AG08396 (cell line): Measurements from ENCODE around the gene KCTD12.
A peak's percentile ranks its signal among the peaks of the same experiment; 100 is the strongest.

Experiments used
- DNase-seq: peaks from one replicate; pipeline ENCODE4 v3.0.0; 2012; ENCODE audit warnings: low spot score, mixed read lengths

The KCTD12 gene

DNA sequence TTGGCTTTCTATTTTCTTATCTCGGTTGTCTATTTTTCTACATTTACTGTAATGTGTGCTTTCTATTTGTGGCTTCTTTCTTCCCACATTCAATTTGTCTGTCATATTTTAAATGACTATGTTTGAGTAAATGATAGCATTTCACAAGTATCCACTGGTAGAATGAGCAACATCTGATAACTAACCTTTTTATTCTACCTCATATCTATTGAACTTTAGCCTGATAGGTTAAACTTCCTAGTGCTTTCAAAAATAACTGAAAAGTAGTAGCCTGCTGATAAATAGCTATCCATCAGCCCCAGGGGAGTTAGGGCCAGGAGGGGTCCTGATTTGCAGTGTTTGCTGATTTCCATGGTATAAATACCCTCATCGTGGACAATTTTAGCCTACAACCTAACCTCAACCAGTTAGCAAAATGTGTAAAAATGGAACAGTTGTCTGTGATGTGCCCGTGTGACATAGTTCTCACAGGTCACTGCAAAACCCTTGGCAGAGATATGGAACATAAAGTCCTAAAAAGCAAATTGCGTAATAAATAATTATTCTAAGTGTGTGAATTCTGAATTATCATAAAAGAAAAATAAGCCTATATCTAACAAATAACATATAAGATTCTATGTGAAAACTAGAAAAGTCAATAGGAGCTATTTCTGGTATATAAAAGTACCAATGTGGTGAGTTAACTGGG is 32.1 kb downstream of the KCTD12 start:
- no peak for DNase-seq

DNA sequence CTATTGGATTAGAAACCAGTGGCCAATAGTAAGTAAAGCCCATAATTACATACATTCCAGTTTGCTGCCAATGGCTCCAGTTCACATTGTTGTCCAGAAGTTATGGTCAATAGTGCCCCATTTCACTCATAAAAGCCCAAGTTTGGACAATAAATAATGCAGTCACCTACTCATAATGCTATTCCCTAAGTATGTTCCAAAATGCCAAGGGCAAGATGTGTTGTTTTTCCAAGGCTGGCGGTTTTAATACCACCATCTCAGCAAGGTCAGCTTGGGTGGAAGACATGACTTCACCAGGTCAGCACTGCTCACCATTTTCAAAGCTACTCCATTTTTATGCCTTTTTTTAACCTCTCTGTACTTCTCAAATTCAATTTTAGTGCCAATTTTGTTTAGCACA is 32.7 kb downstream of the KCTD12 start:
- DNase-seq = no peak

DNA sequence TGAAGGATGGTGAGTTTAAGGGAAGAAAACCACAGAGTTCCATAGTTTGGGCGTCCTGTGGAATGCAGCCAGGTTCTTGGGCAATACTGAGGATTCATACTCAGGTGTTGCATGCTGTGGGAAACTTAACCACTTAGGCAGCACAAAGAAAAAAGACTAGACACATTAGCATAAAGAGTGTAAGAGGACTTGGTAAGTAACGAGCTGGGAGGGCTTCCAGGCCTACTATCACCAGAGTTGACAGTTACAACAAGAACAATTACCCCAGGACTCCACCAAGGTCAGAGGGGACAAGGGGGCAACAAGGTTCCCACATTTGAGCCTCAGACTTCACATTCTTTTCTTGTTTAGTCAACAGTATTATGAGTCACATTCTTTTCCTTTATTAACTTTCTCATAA is 33.2 kb downstream of the KCTD12 start:
- no peak for DNase-seq

DNA sequence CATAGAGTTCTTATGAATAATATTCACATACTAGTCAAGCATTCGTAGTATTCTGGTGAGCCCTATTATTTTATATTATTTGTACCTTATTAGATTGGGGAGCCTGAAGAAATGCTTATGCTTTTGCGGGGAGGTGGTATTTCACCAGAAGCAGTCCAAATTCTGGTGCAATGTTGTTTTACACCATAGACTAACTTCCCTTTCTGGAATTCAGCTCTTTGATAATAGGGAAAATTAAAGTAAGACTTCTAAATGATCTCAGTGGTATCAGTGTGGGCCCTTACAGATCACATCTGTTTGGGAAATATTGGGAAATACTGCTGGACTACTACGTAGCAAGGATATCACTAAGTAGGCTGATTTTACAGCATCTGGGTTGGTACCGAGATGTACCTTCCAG is 34.2 kb downstream of the KCTD12 start:
- DNase-seq = no peak

DNA sequence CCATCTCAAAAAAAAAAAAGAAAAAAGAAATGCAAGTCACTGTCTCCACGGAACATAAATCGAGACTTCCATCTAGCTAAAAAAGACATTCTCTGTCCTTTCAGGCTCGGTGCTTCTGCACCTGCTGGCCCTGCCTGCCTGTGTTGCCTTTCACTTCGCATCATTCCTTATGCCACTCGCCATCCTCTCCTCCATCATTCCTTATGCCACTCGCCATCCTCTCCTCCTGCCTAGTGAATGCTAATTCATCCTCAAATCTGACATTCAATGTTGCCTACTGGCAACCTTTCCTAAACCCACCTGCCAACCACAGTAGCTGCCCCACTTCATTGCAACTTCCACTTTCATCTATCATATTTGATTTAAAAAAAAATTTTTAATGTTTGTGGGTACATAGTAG is 36.7 kb downstream of the KCTD12 start:
- DNase-seq = no peak

DNA sequence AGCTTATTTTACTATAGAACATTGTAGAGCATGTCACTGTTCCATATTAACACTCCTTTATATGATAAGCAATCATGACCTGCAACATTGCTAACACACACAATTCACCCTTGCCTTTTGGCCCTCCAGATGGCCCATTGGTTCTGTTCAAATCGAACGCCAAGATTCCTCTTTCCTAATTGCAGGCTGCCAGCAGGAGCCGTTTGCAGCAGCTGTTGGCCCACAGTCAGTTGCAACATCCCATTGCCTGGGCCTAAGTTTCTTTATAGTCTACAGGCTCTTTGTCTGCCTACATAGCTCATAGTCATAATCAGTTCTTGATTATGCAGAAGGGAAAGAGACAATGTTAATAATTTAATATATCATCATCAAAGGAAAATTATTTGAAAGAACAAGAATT is 37.6 kb downstream of the KCTD12 start:
- DNase-seq = no peak

DNA sequence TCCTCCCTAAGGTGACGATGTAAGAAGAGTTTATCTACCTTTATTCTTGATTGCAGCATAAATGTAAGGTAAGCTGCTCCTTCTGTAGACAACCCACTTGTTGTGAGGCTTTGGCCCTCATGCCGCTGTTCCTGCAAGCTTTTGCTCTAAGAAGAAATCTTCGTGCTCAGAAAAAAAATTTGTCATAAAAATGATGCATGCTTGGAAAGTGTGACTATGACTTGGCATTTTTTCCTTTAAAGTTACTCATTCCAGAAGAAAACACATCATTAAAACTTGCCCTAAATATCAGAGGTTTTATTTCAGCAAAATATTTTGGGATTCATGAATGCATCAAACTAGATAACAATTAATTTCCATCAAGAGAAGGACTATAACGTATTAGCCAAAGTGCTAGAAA is 39.8 kb downstream of the KCTD12 start:
- DNase-seq = no peak

DNA sequence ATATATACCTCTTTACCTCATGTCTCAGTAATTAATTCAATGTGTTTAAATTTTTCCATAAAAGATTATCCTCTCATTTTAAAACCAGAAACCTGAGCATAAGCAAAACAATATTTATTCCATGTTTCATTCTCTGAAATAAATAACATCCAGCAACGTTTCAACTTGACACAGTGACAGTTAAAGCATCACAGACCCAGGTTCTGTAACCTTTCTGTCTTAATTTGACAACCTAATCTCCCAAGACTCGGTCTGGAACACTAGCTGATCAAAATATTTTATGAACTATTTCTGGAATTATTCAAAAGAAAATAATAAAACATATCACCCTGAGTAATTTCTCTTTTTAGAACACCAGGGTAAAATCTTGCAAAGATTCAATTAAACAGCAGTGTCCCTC is 40.3 kb downstream of the KCTD12 start:
- DNase-seq = no peak

DNA sequence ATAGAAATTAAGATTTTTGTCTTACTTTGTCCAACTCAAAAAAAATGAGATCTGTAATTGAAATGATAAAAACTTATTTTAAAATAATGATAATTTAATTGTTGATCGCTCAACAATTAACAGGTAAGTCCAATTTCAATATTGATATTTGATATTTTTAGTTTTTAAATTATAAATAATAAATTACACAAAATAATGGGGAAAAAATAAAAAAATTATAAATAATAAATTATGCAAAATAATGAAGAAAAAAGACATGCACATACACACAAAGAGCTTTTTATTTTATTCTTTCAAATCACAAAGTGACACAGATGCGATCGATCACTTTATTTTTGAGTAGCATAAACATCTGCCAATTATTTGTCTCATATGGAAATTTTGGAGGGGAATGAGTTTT is 40.8 kb downstream of the KCTD12 start:
- no peak for DNase-seq

DNA sequence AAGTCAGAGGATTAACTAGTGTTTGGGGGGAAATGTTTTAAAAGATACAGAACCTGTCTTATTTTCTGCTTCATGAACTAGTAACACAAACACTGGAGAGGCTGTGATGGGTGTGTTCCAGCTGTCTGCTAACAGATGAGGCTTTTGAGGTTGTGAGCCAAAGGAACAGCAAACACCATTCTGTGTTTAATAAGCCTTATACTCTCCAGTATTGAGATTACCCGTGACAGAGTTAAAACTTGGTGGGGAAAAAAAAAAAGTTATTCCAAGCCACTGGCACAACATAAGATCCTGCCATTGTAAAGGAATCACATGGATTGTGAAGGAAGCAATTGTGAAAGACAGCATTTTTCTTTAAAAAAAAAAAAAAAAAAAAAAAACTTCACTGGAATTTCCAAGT is 48.4 kb downstream of the KCTD12 start:
- no peak for DNase-seq

DNA sequence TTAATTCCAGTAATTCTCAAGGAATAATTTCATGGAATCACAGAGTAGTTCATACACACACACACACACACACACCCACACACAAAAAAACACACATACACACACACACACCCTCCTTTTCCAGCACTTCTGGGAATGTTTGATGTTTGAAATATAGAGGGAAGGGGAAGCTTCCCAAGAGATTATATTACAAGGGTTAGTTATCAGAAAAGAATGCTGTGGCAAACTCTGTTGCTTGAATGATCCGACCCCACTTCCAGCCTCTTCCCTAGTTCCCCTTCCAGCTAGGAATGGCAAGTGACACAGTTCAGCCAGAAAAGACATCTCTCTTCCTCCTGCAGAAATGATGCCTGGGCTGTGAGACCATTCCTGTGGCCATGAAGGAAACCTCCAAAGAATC is 49.9 kb downstream of the KCTD12 start:
- DNase-seq = peak; percentile 22

DNA sequence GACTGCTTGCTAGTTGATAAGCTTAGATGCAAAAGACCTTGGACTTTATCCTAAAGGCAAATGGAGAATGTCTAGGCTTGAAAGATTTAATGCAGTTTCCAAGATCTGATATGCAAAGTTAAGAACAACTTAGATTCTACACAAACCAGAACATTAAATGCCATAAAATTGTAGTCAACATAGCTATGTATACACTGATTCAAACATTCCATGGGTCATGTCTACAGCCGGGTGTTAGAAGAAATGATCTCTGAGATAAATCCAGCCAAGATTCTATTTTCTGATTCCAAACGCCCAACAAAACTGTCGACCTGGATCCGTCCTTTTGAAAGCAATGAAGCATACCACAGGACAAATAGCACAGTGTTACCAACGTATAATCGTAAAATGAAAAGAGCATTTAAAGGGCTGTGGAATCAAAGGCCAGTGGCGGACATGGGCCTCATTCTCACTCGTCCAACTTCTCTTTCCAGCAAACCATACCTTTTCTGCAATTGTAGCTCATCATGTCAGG is 52.7 kb downstream of the KCTD12 start:
- no peak for DNase-seq

DNA sequence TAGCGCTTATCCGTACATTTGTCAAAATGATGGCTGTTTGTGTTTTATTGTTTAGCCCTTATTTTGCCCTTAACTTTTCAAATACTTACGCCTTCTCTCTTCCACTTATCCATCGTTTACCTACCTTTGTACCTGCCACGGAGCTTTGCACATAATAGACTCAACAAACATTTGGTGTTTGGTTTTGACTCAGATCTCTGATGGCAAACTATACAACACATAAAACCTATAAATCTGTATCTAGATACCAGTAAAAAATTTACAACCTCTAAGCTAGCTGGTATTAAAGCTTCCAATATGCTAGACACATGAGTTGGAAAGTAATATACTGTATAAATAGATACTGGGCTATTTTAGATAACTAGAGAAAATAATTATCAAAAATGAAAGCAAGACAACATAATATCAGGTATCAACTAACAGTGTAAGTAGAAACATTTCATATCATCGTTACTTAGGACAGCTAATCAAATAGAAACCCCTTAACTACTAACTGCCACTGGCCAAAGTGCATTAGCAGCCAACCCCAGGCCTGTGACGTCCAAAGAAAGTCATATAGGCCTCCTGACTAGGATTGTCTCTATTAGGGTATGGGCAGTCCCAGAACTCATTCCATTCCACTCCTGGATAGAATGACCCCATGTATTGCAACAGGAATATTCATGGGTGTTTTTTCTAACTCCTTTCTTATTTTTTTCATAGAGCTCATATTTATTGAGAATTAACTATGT is 53.8 kb downstream of the KCTD12 start:
- no peak for DNase-seq

DNA sequence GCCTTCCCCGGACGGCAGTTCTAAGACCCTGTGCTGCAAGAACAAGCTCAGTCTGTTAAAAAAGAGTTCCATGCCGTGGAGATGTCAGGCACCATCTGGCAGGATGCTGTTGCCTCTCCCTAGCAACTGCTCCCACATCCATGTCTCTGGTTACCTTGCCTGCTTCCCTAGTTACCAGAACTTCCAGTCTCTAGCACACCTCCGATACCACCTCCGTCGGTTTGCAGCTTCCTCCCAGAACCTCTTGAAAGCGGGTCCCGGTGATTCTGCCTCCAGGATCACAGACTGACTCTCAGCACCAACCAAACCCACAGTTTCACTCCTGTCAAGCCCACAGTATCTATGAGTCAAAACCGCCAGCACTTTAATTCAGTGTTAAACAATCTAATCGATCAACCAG is 55.4 kb downstream of the KCTD12 start:
- no peak for DNase-seq
